RWPE1 (cell line): ENCODE measurements around the gene CXCL12.

Source experiments
- CTCF ChIA-PET: fragments of 350-600 bp; sonication (Branson Sonifier 250); formaldehyde crosslinking; extraction: SDS; loops from one replicate; lab custom pipeline; 2021; lab: Yijun Ruan, JAX
- POLR2A ChIA-PET: fragments of 400-600 bp; formaldehyde crosslinking; extraction: SDS; loops from one replicate; lab custom pipeline; 2020; ENCODE audit warnings: antibody characterized with exemption; ENCODE audit not compliant: low non-redundant PET; lab: Yijun Ruan, JAX
- DNase-seq: peaks from one replicate; pipeline ENCODE4 v3.0.0; 2012; ENCODE audit warnings: low spot score
- H3K27ac ChIP-seq: fragments of 450-650 bp; 2 replicates; pipeline ENCODE4 v1.5.1; 2017
- CTCF ChIP-seq: fragments of 450-650 bp; conservative IDR thresholded peaks from 2 replicates; pipeline ENCODE4 v1.5.1; 2017; ENCODE audit warnings: low read depth, mild to moderate bottlenecking

CXCL12 gene

GRCh38 chr10:44385026-44385695 lies at the start of gene CXCL12:
Gene CXCL12, minus strand, starts transcription at chr10:44385097. Its CDS starts 92 bp downstream, at chr10:44385005.
- ChIA-PET CTCF (no interaction called here), POLR2A (no interaction called here)
- no peak within 1 kb of the TSS for H3K27ac ChIP-seq
- no peak for TF ChIP-seq CTCF
- no peak for DNase-seq

- TF ChIP-seq CTCF, result no peak
- ChIA-PET CTCF (no interaction called here), POLR2A (no interaction called here)
- no peak for DNase-seq
- H3K27ac ChIP-seq, result no peak overlapping the region
Measured at GRCh38 chr10:44427479-44427878, 42.6 kb upstream of the CXCL12 start.

- POLR2A ChIA-PET, result no interaction called here
- CTCF ChIA-PET, result no interaction called here
- H3K27ac ChIP-seq, result no peak overlapping the region
- no peak for TF ChIP-seq CTCF
- DNase-seq, result no peak
Measured at GRCh38 chr10:44427037-44427436, 42.1 kb upstream of the CXCL12 start.

GRCh38 chr10:44426247-44427034 lies 41.5 kb upstream of the CXCL12 start:
- no peak for TF ChIP-seq CTCF
- ChIA-PET CTCF (no interaction called here), POLR2A (no interaction called here)
- H3K27ac ChIP-seq, result no peak overlapping the region
- DNase-seq, result no peak

- no peak for TF ChIP-seq CTCF
- CTCF ChIA-PET, result interaction anchor here (0.6 kb wide), 1 partner anchor 428 kb away, joined by 6 read pairs; no protein-coding TSS in a partner anchor
- POLR2A ChIA-PET, result no interaction called here
- no peak for DNase-seq
- H3K27ac ChIP-seq, result no peak overlapping the region
Measured at GRCh38 chr10:44425466-44425865, 40.6 kb upstream of the CXCL12 start.

GRCh38 chr10:44424957-44425356 lies 40.1 kb upstream of the CXCL12 start:
- CTCF ChIA-PET, result interaction anchor here (0.6 kb wide), 1 partner anchor 429 kb away, joined by 6 read pairs; no protein-coding TSS in a partner anchor
- no peak for TF ChIP-seq CTCF
- DNase-seq, result no peak
- POLR2A ChIA-PET, result no interaction called here
- H3K27ac ChIP-seq, result no peak overlapping the region
